Raji (cell line): Measurements from ENCODE around the gene HDAC9.

ENCODE experiments used
- POLR2A ChIP-seq: IDR thresholded peaks from 2 replicates; pipeline ENCODE4 v1.6.1; 2011; ENCODE audit warnings: low read depth, low read length, control low read depth; ENCODE audit not compliant: insufficient read depth

HDAC9 gene

DNA sequence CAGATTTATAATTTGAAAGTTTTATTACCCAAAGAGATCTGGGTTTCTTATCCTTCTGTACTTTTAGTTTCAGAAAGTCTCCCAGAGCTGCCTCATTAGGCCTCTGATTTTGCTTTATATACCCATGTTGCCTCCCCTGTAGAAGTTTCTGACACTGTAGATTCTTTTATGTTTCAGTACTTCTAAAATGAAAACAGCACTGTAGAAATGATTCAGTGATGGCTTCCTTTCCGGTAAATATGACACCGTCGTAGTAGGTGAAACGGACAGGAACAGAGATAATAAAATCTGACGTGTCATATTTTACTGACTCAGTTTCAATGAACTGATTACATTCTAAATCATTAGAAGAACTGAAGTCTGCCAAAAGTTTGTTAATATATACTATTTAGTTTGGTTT is 349.2 kb downstream of the HDAC9 start:
- TF ChIP-seq POLR2A, result no peak

DNA sequence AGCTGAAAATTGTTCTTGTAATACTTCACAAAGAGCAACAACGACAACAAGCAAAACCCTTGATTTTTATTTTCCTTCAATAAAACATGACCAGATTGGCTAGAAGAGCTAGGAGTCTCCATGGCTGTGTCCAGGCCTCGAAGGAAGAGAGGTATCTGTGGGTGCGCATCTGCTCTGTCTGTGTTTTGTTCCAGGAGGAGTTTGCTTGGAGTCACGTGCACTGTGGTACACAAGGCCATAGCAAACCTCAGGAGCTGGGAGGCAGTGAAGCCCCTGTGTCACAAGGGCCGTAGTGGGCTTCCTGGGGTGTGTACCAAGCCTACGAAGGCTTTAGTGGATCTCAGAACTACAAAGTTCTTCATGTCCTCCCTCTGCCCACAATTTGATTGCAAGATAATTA is 350.2 kb downstream of the HDAC9 start:
- TF ChIP-seq POLR2A, result no peak

DNA sequence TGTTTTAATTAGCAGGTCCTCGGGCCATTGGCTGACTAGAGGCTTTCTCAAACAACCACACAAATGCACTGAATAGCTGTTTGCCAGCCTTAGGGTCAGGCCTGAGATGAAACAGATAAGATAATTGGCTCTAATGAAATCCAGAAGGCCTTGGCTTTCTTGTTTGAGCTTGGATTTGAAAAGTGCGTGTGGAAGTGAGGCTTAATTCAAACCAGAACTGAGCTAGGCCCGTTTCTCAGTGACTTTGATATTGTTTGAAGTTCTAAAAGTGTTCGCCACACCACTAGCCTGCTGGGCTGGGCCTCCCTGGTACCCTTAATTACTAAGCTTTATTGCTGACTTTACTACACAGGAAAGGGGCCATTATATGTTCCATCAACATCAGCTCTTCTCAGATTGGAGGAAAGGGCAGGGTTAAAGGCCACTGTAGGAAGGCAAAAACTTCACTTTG is 351.2 kb downstream of the HDAC9 start:
- TF ChIP-seq POLR2A, result no peak

DNA sequence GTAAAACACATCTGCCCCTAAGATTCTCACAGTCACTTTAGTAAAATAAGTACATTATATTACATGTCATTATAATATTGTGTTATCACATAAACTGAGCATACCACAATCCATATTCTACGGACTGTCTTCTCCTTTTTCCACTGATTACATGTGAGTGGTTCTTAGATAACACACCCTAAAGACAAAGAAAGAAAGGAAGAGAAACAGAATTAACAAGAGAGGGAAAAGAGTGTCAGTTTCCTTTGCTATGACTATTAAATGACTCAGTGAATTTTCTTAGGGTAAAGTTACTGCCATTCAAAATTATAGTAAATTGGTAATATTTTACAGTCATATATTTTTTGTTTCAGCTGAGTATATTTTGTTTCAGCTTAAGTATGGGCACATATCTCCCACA is 353.6 kb downstream of the HDAC9 start:
- TF ChIP-seq POLR2A, result no peak

DNA sequence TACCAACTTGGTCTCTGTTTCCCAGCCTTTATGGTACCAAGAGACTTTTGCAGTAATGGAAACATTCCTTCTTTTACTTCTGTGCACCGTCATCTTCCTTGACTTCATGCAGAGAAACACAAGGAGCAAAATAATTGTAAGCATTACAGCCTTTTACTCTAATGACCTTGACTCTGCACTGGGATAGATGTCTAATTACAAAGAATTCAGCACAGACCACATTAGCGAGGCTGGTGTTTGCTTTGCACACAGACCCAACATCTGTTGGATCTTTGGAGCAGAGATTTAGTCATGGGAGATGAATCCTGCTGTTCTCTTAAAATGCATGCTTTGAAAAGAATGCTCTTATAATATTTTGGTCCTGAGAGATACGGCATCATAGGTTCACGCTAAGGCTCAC is 360.2 kb downstream of the HDAC9 start:
- no peak for TF ChIP-seq POLR2A

DNA sequence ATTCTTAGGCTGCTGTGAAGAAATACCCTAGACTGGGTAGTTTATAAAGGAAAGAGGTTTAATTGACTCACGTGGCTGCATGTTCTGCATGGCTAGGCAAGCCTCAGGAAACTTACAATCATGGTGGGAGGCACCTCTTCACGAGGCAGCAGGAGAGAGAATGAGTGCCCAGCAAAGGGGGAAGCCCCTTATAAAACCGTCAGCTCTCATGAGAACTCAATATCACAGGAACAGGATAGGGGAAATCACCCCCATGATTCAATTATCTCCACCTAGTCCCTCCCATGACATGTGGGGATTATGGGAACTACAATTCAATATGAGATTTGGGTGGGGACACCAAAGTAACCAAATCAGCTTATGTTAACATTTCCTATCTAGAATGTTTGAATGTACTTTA is 362.7 kb downstream of the HDAC9 start:
- no peak for TF ChIP-seq POLR2A

DNA sequence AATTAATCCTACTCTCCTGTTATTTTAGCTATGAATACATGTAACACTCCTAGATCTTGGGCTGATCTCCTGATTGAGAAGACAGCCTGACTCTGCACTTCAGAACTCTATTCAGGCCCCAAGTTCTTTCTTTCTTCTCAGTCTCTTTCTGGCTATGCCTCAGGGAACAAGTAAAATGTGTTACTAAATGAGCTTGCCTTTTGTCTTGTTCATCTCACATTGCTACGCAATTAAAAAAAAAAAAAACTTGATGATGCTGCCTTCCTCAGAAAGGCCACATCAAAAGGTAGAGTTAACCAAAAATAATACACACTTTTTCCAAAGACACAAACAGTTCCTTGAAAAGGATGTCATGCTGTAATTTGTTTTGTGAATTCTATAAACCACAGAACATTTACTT is 363.8 kb downstream of the HDAC9 start:
- no peak for TF ChIP-seq POLR2A

DNA sequence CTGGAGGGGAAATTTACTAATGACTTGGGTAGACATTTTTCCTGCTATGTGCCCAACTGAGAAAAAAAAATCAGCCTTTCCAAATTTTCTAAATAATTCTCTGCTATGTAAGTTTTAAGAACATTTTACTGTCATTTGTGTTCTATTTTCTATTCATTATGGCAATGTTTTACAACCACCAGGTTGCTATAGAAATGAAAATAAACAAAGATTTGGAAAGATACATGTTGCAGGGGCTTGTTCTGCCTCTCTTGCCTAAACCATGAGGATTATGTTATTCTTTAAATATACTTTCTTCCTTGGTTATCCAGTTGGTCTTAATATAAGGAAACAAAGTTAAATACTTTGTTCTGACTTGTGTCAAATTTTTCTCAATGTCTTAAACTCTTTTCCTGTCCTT is 364.7 kb downstream of the HDAC9 start:
- TF ChIP-seq POLR2A, result no peak

DNA sequence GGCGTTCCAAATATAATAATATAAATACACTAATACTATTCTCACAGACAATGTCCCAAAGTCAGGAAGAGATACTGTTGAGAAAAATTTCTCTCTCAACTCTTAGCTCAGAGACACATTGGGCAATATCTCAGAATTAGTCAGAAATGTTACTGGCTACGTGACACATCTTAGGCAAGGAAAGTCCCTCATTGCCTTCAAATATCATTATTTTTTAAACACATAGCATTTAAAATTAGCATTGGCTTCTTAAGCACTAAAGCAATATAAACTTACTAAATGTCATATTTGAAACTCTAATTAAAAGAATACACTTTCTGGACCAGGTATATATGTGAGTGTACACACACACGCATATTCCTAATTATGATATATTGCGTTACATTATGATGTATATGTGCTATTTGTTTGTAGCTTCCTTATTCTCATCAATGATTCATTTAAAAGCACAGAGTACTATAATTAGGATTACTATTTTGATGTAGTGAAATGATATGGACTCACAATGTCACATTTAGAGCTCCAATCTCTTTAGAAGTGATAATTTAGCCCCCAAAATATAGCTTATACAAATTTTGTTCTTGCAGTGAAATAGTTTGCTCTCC is 366.1 kb downstream of the HDAC9 start:
- TF ChIP-seq POLR2A, result no peak

DNA sequence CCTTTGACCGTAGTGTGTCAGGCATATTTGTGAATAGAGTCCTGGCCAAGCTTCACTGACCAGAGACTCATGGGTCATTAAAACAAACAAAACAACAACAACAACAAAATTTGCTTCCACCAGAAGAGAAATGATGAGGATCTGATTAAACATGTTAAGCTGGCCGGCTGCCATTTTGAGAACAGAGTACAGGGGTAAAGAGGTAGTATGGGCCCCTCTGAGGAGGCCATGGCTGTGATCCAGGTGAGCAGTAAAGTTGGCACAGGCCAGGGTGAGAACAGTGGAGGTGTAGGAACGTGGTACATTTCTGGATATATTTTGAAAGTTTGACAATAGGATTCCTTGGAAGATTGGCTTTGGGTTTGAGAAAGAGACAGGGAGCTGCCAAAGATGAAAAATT is 369.4 kb downstream of the HDAC9 start:
- no peak for TF ChIP-seq POLR2A

DNA sequence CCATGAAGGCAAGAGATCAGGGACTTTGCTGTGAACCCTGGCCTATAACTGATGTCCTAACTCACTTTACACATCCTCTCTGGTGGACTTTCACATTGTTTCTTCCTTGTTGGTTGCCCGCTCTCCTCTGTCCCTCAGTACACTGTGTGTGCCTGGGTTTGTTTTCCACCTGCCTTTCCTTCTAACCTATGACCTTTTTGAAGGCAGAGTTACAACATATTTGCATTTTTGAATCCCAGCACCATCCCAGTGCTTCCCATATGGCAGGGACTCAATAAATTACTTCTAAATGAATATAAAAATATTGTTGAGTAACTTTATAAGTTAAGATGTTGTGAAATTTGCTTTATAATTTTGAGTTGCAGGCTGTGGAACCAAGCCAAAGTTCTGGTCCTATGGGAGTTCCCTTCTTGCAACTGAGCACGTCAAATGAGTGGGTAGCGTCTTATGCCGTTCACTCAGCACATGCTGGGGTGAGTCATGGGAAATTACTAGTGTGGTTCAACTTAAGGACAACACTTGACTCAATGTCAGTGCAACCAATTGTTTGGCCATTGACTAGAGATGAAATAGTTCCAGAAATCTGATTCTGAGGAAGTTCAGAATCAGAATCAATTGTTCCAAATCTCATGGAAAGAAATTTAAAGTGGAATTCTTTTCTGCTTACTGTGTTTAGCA is 370.9 kb downstream of the HDAC9 start:
- TF ChIP-seq POLR2A, result no peak

DNA sequence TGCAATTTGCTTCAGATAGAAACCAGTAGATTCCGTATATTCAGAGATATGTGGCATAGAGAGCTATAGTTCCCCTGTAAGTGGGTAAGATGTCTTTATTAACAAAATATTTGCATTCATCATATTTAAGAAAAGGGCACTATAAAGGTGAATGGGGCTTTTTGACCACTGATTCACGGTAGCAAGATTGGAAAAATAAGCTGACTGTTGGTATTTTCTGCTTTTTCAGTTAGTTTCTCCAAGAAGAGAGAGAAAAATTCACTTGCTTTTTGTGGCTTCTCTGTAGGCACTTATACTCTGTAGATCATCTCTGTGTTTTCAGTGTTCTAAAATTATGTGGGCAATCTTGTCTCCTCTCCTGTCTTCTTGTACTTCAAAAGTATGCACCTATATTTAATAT is 376.8 kb downstream of the HDAC9 start:
- TF ChIP-seq POLR2A, result no peak

DNA sequence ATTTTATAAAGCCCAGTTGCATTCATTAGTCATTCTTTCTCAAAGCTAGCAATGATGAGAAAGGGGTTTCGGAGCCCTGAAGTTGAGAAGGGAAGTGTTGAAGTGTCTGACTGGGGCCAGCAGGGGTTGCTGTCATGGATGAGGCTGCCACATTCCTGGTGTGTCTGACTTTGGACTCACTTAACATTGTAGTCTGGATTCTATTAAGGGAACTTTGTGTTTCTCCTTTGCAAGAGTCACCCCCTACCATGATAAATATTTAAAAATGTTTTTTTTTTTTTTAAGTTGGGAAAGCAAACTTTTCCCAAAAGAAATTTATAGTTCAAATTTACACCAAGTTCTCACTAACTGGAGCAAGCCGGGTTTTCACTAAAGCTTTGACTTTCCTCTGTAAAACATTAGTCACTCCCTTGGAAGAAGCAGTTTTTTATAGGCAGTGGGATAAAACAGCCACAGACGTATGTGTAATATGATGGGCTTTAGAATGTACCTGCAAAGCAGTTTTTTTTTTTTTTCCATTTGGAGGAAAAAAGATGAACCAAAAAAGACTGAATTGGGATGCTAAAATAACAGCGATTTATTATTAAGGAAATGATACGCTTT is 378.3 kb downstream of the HDAC9 start:
- no peak for TF ChIP-seq POLR2A

DNA sequence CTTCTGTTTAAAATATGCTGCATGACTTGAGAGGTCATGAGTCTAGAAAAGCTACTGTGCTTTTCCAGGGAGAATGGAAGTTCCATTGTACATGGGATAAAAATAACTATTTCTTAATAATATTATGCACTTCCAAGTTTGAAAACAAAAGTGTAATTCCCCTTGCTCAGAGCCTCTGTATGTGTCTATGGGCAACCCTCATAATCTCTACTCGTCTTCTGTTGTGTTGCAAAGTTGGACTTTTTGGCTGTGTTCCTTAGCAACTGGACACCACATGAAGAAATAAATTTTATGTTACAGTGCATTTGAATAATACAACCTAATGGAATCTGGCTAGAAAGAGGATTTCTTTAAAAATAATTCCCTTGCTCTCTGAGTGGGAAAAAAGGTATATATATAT is 379.3 kb downstream of the HDAC9 start:
- no peak for TF ChIP-seq POLR2A

DNA sequence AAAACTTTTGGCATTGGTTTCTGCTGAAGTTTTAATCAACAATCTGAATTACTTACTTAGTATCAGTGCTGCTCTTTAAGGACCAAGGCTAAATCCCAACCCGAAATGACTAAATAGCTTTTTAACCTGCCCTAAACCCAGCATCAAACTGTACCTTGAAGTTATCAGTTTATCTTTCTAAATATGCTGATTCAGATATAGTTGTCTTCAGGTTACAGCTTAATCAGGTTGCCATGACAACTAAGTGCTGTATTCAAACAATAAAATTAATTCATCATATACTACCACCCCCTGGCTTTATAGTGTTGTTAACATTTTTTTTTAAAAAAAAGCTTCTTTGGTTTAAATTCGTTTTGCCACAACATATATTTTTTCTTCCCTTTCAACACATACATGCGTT is 382.3 kb downstream of the HDAC9 start:
- no peak for TF ChIP-seq POLR2A

DNA sequence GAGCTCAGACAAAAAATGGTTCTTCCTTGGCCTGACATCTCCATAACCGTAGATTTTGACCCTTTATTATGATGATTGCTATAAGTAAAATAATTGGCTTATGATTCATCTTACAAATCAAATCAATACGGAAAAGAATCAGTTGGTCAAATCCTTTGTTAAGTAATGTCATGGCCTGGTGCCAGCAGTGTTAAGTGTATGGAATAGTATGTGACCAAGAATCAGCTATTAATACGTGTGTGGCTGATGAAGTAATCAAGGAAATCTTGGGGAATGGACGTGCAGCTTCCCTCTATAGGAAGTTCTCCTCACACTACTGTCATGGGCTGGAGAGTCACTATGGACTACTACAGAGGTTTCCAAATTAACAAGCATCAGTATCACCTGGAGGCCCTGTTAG is 391.3 kb downstream of the HDAC9 start:
- TF ChIP-seq POLR2A, result no peak
